Measurements from ENCODE around the gene PHOSPHO1.

DNA sequence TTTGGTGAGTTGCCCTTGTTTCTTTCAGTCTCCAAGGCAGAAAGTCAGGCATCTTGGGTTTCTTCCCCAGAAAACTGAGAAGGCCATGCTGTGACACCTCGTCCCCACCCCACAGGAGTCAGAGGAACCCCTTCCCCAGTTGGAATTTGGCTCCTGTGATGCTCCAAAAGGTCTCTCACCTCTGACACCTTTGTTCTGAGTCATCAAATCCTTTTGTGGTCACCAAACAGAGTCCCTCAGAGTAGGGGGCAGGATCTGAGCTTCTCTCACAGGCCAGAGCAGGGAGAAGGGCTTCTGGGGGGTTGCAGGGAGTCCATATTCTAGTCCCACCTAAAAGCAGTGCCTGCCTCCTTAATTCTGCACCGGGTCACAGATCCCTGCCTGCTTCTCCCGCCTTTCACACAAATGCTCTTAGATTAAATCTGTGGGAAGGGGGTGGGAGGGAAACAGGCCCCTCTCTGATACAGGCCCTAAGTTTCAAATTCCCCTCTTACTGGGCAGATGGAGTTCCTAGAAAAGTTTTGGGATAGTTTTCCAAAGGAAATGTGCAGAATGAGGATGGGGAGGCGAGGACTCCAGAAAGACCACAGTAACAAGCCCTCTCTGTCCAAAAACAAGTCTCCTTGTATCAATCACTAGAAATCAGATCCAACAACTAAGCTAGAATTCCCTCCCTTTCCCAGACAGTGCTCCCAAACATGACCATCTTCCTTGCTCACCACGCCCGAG, 1.3 kb downstream of the PHOSPHO1 start:
- TF ChIP-seq, protein P1, sequence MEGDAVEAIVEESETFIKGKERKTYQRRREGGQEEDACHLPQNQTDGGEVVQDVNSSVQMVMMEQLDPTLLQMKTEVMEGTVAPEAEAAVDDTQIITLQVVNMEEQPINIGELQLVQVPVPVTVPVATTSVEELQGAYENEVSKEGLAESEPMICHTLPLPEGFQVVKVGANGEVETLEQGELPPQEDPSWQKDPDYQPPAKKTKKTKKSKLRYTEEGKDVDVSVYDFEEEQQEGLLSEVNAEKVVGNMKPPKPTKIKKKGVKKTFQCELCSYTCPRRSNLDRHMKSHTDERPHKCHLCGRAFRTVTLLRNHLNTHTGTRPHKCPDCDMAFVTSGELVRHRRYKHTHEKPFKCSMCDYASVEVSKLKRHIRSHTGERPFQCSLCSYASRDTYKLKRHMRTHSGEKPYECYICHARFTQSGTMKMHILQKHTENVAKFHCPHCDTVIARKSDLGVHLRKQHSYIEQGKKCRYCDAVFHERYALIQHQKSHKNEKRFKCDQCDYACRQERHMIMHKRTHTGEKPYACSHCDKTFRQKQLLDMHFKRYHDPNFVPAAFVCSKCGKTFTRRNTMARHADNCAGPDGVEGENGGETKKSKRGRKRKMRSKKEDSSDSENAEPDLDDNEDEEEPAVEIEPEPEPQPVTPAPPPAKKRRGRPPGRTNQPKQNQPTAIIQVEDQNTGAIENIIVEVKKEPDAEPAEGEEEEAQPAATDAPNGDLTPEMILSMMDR (conservative IDR thresholded peaks at IDR 0.05; ENCODE audit: low read depth, low read length), result no peak
- no peak for TF ChIP-seq EZH2 (IDR thresholded peaks at IDR 0.05; ENCODE audit: borderline replicate concordance, low read depth, low read length, poor library complexity, severe bottlenecking)

Measured in A673 (cell line).